Measurements from ENCODE around the gene HOXB1.

The HOXB1 gene

DNA sequence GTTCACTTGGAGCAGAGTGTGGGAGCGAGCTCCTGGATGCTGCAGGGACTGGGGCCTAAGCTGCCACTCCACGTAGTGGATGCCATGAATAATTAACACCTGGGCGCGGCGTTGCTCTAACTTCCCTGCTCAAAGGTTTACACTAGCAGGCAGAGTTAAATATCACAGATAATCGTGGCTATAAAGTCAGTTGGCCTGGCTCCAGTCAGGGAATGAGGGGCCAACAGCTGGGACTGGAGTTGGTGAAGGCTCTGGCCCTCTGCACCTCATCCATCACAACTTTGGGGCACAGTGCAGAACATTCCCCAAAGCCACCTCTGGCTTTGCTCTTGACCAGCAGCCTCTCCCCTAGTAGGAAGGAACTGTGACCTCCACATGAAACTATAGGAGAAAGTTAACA, 36.4 kb upstream of the HOXB1 start:
- no peak for DNase-seq

GRCh38 chr17:48566717-48567116, 35.9 kb upstream of the HOXB1 start:
- DNase-seq = no peak

DNA sequence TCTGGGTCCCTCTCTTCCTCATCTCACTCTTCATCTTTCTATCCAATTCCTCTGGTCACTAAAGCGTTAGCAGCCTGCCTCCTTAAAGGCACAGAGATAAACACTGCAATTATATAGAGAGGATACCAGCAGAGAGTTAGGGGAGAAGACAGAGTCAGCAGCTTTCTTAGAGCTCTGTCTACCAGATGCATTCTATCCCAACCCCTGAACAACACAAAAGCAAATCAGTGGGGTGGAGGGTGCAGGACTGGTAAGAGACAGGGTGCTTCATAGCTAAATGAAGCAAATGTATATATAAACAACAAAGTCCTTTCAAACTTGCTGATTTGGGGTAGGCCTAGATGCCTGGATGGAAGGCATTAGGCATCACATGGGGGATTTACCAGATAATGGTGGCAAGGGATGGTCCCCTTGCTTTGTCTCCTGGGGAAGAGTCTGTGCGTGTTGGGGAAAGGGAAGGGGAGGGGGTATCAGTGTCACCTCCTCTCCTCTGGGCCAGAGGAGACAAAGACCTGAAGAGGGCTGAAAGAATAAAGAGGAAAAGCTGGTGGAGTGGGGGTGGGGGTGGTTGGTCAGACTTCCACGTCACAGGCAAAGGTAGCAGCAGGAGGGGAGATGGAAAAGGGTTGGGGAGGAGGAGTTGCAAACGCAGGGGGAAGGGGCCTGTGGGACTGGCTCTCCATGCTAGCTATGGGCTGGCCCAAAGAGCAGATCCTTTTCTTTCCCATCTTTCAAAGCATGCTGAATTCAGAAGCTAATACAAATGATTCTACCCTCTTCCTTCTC, 35.3 kb upstream of the HOXB1 start:
- no peak for DNase-seq

- no peak for DNase-seq
These were observed 34.3 kb upstream of the HOXB1 start for GRCh38 chr17:48565022-48565554.

- no peak for DNase-seq
These were observed 33.6 kb upstream of the HOXB1 start for GRCh38 chr17:48564188-48565021.

DNA sequence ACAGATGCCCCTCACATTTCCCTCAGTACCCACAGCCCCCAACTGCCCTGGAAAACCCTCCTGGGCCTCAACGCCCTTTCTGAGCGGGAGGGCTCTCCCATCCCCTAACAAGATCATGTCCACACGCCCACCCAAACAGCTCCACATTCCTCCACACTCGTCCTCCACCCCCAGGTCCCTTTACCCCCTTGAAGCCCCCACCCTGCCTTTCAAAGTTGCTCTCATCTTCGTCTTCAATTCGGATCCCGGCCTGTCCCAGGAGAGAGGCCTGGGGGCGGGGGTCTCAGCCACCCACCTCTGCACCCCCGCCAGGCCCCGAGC, 33.0 kb upstream of the HOXB1 start:
- no peak for DNase-seq

GRCh38 chr17:48563385-48563838, 32.6 kb upstream of the HOXB1 start:
- DNase-seq = no peak

GRCh38 chr17:48562934-48563333, 32.1 kb upstream of the HOXB1 start:
- DNase-seq = no peak

DNA sequence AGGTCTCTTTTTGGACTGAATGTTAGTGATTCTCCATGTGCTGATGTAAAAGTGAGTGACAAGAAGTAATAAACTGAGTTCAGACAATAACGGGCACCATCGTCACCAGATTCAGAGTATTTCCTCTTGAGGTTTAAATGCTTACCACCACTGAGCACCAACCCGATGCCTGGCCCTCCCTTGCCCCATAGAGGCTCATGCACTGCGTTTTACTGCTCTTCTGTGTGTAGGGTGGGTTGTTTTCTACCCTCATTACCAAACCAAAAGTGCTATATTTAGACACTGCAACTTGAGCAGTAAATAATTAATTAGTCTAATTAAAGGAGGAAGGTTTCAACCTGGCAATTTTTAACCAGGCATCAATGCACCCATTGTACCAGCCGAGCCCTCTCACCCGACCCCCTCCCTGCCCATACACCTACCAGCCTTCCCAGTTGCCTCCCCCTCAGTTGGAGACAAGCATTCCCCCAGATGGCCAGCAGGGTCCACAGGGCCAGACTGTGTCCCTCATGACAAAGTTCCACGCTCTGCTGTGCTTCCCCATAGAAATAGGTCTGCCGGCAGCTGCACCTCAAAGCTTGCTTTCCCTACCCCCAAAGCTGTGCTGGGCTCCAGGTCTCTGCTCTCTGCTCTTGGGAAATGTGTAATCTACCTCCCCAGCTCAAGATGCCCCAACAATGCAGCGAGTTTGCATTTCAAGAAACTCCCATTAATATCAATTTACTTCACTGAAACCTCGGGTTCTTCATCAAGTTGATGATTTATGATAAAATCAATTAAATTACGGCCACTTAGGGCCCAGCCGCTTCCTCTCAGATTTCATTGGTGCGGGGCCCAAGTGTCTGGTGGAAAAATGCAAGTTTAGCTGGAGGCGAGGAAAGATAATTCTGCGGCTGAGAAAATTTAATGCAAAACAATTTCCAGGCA, 31.3 kb upstream of the HOXB1 start:
- DNase-seq = no peak

- no peak for DNase-seq
These were observed 29.3 kb upstream of the HOXB1 start for GRCh38 chr17:48559840-48560817.

GRCh38 chr17:48559122-48559839, 28.5 kb upstream of the HOXB1 start:
- DNase-seq = no peak

GRCh38 chr17:48558831-48559121, 28.0 kb upstream of the HOXB1 start:
- DNase-seq = no peak

DNA sequence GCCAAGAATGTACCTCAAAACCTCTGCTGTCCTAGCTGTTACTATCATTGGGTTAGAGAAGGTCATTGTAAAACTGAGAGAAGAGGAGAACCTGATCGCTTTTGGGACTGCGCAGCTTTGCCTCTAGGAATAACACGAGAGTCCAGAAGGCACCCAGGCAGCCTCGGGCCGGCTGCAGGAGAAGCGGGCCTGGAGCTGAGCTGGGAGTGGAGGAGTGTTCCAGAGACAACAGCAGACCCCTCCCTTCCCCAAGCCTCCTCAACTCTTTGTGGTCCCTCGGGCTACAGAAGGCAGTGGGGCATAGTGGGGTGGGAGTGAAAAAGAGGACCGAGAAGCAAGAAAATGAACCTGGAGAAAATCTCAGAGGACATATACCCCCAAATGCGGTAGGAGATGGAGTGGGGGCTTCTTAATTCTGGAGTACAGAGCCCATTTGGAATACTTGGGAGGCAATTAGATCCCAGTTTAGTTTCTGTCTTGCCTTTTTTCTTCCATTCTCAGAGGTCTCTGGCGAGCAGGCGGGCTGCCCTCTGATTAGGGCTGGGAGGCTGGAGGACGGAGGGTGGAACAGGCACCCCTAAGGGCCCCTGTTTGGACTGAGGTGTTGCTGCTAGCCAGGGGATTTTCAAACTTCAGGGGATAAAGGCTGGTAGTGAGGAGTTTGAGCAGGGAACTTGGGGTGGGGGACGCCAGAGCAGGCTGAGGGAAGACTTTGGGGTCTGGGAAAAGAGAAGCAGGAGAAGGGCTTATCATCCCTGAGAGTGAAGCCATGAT, 27.4 kb upstream of the HOXB1 start:
- no peak for DNase-seq

- no peak for DNase-seq
These were observed 26.0 kb upstream of the HOXB1 start for GRCh38 chr17:48556576-48557401.

DNA sequence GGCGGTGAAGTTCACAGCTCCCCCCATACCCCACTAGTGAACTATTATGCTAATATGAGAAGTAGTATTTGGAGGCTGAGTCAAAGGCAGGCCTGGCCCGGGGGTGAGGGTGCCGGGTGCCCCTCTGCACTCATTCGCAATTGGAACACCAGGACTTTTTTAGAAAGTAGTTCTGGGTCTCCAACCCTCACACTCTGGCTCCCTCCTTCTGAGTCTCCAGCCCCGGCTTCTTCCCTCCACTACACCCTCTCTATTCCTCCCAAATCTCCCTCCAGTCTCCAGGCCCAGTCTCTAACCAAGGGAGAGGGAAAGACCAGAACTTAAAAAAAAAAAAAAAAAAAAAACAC, 25.4 kb upstream of the HOXB1 start:
- DNase-seq = no peak

GRCh38 chr17:48555258-48556228, 24.7 kb upstream of the HOXB1 start:
- DNase-seq = no peak

DNA sequence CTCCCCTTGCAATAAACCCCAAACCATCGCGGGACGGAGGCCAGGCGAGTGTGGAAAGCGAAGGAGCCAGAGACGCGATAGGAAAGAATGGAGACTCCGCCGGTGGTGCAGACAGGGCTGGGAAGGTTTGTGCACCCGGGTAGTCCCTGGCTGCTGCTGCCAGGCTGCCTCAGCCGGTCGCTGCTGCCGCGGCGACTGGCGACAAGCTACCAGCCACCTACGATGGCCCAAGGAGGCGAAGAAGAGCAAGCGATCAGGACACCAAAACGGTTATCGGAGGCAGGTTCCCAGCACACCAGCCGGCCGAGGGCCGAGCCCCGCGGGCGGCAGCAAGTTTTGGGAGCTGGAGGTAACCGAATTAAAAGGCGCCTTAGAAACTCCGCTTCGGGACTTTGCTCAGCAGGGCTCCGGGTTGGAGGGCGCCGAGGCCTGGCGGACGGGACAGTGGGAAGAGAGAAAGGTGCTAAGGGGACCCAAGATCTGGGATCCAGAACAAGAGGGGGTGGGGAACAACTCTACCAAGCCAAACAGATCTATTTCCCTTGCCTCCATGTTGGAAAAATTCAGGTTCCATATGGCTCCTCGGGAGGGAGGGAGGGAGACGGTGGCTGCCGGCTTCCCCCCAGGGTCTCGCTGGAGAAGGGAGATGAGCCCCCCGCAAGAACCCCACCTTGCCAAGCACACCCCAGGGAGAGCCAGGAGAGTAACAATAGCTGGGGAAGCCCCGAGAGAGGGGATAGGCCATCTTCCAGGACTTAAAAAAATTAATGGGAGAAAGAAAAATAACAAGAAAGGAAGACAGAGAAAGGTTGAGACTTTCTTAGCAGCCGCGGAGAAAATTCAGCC, 23.8 kb upstream of the HOXB1 start:
- DNase-seq = no peak

All from KG1 (cell line).